Measurements from ENCODE around the gene CAMKMT.

The CAMKMT gene

DNA sequence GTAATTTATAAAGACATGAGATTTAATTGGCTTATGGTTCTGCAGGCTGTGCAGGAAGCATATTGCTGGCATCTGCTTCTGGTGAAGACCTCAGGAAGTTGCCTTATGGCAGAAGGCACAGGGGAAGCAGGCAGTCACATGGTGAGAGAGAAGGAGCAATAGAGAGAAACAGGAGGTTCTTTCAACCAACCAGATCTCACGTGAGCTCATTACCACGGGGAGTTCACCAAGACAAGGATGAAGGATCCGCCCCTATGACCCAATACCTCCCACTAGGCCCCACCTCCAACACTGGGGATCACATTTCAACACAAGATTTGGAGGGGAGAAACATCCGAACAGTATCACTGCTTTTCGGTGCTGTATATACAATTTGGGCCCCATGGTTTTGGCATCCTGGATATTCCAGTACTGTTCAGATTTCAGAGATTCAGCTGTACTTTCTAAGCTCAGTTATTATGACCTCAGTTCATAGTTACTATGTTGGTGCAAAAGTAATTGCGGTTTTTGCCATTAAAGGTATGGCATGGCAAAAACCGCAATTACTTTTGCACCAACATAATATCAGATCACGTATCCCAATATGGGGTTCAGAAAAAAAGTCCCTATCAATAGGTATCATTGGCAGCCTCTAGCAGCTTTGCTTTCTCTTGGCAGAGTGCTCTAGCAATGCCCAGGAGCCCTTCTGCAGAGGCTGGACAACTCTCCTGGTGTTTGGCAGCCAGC lies 390.2 kb downstream of the CAMKMT start:
- no peak for DNase-seq

DNA sequence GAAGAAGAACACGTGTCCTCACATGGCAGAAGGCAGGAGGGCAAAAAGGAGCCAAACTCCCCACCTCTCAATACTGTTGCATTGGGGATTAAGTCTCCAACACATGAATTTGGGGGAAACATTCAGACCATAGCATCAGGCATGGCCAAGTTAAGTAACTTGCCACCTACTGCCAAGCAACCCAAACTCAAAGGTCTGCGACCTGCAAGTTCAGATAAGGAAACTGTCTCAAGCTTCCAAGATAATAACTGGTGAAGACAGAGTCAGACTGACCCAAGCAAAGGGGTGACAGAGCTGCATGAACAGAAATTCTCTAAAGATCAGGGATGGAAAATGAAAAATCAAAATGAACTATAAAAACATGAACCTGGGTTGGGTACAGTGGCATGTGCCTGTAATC lies 391.0 kb downstream of the CAMKMT start:
- DNase-seq: no peak

DNA sequence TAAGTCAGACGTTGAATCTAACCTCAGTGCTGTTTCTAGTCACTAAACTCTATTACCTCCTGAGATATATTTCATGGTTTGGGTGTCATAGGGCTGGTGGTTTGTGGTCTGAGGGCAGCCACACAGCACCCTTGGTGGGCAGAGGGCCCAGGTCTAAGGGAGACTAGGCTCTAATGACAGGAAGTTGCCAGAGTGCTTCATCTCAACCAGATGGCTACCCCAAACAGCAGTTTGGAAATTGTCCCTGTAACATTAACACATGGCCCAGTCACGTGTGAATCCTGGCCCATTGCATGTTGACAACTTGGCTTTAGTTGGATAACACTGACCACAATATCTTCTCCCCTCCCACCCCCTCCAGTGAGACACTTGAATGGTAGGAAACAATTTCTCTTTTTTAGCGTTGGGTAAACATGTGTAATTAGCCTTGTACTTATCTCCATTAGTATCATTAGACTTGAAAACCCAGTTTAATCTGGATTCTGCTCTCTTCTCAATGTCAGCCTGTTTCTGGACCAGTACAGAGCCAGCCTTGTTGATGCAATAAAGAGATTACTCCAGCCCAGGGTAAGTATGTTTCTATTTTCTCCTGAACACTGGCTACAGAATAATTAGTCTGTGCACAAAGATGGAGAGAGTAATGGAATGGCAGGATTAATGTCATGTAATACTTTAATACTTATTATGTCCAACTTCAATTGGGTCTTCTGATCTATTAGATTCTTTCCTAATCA lies 392.0 kb downstream of the CAMKMT start:
- DNase-seq: no peak

DNA sequence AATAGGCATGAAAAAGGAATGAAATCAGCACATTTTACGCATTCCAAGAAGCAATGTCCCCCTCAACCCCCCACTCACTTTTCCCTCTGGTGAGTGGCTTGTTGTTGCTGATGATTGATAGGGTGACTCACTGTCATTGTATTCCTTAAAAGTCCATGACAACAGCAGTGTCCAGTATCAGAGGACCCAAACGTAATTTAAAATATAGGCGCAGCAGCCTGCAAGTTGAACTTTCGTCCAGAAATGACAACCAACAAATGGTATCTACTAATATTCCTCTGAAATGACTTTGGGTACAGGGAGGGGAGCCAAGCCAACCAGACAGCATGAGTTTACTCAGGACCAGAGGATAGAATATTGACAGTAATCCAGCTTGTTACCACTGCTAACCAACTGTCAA lies 396.8 kb downstream of the CAMKMT start:
- DNase-seq: no peak

DNA sequence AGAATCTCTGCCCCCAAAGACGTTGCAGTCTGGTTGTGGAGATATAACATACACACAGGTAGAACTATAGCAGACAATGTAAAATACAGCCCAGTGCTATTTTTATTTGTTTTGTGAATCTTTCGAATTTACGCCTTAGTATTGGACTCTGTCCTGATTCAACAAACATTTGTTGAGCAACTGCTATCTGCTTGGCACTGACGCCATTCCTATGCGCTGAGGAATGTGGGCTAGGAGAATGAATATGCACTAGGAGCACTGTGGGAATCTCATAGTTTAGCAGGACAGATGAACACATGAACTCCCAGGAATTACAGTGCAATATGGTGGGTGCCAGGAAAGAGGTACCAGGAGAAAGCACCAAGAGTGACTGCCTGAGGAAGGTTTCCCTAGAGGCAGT lies 398.1 kb downstream of the CAMKMT start:
- DNase-seq: no peak

DNA sequence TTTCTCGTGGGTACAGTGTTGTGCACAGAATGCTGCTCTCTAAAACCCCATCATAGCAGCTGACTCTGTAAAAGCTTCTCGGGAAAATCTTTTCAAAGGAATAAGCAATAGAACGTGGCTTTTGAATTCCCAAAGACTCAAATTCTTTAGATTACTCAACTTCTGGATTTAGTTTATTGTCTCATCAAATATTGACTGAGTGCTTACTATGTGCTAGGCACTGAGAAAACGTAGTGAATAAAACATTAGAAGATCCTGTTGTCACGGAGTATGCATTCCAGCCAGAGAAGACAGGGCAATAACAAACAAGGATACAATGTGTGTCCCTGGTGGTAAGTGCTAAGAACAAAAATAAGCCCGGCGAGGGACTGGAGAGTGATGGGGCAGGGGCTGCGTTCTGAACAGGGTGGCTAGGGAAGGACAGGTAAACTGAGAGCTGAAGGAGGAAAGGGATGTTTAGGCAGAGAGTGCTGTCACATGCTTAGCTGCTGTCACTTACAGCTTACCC lies 401.6 kb downstream of the CAMKMT start:
- no peak for DNase-seq

GRCh38 chr2:44766220-44766619 lies 404.5 kb downstream of the CAMKMT start:
- no peak for DNase-seq

DNA sequence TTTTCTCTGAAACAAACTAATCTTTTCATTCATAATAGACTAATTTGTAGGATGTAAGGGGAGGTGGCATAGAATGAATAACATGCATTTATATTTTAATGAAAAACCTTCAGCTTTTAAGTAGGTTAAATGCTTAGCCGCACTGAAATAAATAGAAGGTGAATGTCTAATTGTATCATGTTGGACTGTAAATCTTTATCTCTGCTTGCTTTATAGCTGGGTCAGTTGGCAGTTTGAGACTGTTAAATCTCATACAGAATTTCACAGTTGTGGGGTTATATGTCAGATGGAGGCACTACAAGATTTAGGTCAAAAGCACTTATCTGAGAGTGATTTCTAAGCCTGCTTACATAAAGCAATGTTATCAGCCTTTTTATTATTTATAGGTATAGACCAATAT lies 405.0 kb downstream of the CAMKMT start:
- no peak for DNase-seq

DNA sequence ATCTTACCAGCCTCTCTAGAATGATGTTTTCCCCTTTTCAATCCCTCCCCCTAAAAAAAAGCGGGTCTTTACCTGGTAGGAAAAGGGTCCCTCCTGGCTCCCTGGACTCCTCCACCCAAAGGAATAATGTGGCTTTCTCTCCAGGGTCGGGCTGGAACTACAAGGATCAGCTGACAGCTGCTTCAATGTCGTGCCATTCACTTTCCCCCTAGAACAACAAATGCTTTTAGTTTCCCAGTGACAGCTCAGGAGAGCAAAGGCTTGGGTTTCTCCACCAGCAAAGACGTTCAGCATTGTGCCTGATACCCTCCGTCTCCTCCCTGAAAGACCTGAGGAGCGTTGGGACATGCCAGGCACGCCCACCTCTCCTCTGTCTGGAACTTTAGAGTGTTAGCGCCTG lies 405.9 kb downstream of the CAMKMT start:
- no peak for DNase-seq

GRCh38 chr2:44768438-44769236 lies 406.9 kb downstream of the CAMKMT start:
- no peak for DNase-seq

GRCh38 chr2:44769349-44770011 lies 407.7 kb downstream of the CAMKMT start:
- DNase-seq: peak; percentile 50

- DNase-seq: peak; percentile 63
These were observed 408.8 kb downstream of the CAMKMT start for GRCh38 chr2:44770221-44771195.

DNA sequence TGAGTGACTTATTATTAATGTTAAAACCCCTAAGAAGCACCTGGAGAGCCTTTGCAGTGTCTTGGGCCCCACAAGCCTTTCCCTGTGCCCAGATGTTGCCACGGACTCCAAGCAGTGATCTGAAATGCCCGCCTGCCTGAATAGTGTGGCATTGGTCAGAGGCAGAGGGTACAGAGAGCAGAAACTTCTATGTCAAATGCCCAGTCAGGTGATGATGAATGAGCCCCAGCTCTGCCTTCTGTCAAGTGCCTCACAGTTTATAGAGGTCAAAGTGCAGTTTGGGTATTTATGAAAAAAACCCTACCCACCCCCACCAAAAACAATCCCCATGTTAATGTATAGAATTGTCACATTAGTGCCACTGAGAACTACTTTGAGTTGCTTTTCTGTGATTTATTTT lies 409.8 kb downstream of the CAMKMT start:
- no peak for DNase-seq

GRCh38 chr2:44772131-44772530 lies 410.4 kb downstream of the CAMKMT start:
- peak; percentile 69 for DNase-seq

DNA sequence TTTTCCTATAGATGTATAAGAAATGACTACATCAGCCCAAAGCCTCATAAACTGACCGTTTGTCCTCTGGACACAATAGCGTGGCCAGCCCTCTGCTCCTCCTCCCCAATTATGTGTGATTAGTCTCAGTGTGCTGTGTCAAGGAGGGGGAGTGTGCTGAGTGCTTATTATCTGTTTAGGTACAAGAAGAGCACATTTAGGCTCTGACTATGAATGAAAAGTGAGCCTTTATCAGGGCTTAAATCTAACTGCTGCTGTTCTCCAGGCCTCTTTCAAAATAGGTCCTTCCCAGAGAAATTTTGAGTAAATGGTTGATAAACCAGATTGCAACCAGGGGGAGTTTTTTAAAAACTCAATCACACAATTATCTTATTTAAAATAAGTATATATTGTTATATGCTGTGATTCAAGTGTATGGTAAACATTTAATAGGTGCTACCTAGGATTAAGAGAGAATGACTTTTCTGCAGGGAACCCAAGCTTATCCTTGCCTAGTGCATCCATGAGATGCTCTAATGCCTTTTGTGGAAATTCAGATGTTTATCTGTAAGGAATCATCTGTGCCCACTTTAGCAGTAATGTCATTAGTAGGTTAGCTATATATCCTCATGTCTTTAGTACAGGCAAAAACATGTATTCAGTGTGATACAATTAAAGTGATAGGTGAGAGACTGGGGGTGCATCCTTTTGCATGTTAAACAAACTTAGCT lies 411.1 kb downstream of the CAMKMT start:
- DNase-seq: no peak

DNA sequence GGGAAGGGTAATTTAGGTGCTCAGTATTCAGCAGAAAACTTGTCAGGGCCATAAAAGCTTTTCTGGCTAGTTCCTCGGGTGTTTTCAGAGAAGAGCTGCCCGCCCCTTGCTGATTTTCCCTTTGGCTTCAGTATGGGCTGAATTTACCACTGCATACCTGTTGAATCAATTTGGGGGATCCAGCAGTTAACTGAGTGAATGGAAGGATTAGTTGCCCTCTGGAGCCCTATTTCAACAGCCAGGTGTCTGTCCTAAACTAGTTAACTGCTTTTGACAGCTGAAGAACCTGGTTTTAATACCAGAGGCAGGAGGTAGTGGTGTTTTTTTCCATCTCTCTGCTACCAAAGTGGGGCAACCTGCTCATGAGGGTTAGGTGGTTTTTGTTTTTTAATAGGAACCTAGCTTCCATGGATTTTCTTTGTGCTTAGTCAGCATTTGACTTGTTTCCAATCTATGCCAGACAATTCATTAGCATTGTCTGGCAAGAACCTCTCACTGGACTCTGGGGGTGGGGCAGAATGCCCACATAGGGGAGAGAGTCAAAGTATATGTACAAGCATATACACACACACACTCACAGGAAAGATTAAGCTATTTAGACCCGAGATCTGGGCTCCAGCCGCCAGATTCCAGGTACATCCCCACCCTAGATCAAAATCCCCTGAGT lies 413.2 kb downstream of the CAMKMT start:
- peak; percentile 44 for DNase-seq

DNA sequence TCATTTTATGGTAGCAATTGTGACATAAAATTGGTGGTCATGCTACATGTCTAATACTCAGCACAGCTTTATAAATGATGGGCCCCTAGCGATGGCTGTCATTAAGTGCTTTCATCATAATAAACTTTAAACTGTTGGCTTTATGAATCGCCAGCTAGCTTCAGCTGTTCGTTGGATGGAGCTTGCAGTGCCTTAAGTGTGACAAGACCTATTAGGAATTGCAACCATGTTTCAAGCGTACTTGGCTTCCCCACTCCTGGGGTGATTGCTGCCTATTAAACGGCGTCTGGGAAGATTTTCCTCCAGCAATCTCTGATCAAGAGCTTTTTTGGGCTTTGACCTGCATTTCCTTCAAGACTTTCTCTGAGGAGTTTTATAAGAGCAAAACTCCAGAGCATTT lies 415.3 kb downstream of the CAMKMT start:
- DNase-seq: no peak

DNA sequence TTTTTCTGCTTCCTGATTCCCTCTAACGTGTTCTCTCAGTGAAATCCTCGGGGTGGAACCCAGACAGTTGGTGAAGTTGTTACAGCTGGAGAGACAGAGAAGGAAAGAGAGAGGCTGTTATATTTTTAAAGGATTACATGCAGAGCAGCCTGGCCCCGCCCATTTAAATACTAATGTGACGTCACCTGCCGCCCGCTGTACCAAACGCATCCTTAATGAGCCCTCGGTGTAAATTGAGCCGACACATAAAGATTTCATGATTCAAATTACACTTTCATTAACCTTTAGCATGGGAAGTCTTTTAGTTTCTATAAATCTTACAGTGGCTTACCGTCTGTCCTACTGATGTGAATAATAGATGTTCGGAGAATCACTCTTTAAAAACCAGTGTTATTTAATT lies 415.8 kb downstream of the CAMKMT start:
- DNase-seq: peak; percentile 84

GRCh38 chr2:44778221-44778654 lies 416.5 kb downstream of the CAMKMT start:
- DNase-seq: no peak
